GM21737 (cell line): Measurements from ENCODE around the gene SLC30A2.
A peak's percentile ranks its signal among the peaks of the same experiment; 100 is the strongest.

Experiments
- ATAC-seq: cut with Tn5 transposase; IDR thresholded peaks from one replicate; pipeline ENCODE4 v1.9.1; 2021; ENCODE audit warnings: mild to moderate bottlenecking, moderate library complexity; ENCODE audit not compliant: unreplicated experiment

The SLC30A2 gene

DNA sequence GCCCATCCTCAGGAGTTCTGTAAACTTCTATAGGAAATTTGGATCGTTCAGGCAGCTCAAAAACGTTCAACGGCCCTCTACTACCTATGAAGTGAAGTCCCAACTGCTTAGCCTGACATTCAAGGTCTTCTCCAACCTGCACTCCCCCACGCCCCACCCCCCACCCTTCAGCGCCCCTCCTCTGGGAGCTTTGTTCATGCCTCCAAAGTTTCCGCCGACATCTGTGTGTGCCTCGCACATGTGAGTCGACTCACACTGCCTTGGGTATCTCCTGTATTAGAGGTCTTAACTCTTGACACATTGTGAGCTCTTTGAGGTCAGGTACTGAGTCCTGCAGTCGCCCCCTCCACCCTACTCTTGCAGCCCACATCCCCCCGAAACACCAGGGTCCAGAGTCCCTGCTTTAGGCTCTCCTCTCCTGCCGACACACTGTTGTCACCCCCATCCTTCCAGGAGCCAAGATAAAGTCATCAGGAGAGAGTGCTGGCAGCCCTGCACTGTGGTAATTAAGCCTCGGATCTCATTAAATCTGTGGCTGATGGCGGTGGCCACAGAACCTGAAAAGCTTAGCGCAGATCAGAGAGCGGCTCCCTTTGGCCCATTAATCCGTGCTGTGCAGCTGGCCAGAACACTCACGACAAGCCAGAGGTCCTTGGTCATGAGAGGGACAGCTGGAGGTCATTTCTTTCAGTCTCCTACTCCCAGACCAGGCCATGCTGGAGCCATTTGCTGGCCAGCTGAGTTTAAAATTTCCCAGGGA is 46.7 kb downstream of the SLC30A2 start:
- ATAC-seq: no peak

DNA sequence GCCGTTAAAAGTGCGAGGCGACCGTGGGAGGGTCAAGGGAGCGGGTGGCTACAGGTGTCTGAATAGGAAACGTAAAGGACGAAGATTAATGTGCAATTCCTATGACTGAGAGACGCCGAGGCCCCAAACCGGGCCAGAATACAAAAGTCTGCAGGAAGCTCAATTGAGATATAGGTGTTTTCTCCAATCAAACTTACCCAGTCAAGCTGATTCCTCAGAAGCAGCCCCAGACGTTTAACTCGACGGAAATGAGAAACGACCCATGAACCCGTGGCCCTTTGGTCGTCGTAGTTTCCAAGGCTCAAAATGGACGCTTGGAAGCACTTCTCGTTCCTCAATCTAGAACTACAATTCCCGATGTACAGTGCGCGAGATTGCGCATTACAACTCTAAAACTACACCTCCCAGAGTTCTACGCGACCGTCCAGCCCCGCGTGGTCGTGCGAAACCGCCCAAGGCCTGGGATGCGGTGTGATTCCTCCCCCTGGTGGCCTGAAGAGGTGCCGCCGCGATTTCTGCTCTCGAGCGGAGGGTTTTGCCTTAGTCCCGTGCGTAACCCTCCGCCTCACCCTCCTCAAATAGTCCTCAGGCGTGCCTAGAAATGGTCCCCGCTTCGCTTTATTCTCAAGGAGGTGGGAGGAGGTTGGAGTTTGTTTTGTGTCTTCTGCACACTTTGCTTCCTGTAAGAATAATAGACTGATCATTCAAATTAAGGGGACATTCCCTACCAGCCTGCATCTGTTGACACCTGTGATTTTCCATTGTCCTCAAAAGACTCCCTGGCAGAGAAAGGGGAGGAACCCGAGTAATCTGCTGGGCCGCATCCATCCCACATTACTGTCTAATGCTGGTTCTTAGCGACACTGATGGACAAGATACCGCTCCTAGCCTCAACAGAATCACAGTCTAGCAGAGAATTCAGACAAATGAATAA is 47.8 kb downstream of the SLC30A2 start, which contains the start of gene PAFAH2:
TSS of gene PAFAH2 (minus strand) at position 236 of the 934 bp plus-strand sequence. CDS start 7,247 bp downstream, outside the sequence.
- ATAC-seq: peak; percentile 95

DNA sequence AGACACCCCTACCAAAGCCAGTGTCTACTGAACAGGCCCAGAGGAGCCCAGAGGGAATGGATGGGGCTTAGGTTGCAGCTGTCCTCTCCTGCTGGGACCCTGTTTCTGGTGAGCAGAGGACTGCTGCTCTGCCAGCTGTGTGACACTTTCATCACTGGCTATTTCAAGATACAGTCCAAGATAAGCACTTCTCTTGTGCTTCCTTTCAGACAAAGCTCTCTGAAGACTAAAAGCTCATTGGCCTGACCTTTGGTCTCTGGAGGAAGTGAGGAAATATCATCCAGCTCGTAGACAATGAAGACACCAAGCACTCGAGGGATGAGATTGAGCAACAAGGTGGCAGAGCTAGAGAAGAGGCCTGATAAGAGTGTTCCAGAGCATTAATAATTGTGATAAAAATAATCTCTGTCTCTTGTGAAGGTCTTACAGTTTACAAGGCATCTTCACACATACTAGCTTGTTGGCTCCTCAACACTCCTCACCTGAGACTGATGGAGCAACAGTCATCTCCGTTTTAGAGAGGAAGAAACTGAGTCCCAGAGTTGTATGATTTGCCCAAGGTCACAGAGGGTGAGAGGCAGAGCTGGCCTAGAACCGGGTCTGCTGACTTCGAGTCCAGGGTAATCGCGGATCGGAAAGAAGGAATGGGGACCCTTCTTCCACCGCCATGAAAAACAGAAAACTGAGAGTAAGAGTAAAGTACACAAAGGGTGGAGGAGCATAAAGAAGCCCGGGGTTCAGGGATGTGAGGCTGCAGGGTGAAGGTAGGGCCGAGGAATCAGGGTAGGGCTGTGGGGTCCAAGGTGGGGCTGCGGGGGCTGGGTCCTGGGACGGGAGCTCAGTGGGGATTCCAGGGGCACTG is 48.7 kb downstream of the SLC30A2 start:
- no peak for ATAC-seq

GRCh38 chr1:25994402-25995150 is 51.3 kb downstream of the SLC30A2 start:
- ATAC-seq: no peak

- ATAC-seq: no peak
Measured at GRCh38 chr1:25993197-25993951, 52.5 kb downstream of the SLC30A2 start.

DNA sequence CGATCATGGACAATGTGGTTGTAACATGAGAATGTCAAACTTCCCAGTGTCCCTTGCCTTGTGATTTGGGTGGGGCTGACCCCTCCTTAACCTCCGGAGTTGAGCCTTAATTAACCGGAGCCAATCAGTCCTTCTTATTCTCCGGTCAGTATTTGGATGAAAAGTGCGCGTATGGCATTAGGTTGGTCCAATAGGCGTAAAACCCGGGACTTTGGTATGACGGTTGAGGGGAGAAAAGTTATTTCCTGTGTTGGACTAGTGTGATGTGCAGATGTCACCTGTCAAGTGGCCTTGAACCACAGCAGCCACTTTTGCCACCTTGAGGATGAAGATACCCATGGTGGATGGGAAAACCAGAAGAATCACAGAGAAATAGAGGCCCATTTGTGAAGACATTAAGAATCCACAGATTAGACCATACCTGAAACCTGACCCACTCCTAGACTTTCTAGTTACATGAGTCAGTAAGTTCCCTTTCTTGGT is 53.2 kb downstream of the SLC30A2 start:
- no peak for ATAC-seq

GRCh38 chr1:25991937-25992688 is 53.8 kb downstream of the SLC30A2 start:
- ATAC-seq: no peak

GRCh38 chr1:25990702-25991395 is 55.1 kb downstream of the SLC30A2 start:
- ATAC-seq: no peak

- no peak for ATAC-seq
Measured at GRCh38 chr1:25990251-25990650, 55.7 kb downstream of the SLC30A2 start.

DNA sequence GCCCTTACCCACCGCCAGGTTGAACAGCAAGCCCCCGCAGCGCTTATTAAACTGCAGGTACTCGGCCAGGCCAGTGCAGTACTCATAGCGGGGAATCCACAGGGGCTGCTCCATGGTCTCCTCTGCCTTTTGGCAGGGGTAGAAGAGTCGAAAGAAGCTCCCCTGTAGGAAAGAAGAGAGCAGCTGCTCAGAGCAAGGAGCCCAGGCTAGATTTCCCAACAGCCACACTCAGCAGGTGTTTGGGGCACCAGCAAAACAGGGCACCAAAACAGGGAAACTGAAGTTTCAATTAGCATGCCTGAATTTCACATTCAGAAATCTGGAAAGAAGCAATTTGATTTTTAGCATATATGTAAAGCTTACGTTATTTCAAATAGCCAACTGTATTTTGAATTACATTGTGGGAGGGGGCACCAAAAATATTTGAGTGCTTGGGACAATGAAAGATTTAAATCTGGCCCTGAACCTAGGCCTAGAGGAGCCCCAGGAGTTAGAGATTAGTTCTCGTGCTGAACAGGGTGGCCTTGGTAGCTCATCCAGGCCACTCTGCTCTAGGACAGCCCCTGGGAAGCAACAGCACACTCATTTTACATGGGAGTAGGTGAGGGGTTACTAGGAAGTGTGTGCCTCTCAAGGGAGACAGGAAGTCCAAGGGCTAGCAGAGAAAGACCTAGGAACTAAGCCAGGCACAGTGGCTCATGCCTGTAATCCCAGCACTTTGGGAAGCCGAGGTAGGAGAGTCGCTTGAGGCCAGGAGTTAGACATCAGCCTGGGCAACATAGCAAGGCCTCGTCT is 56.3 kb downstream of the SLC30A2 start:
- no peak for ATAC-seq

DNA sequence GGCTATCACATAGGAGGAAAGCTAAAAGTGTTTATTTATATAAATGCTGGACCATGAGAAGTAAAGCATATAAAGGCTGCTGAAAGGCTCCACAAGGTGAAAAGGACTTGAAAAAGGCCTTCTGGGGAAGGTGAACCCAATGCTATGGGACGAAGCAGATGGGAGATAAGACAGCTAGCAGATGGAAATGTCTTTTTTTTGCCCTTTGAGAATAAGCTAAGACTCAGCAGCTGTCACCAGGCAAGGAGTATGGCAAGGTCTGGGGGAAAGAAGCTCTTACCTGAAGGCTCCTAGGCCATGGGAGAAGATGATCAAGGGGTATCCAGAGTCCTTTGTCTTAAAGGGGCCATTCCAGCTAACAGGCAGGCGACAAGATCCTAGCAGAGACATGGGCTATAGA is 58.0 kb downstream of the SLC30A2 start:
- ATAC-seq: no peak
